Measurements from ENCODE around the gene EMP1.

Gene EMP1

DNA sequence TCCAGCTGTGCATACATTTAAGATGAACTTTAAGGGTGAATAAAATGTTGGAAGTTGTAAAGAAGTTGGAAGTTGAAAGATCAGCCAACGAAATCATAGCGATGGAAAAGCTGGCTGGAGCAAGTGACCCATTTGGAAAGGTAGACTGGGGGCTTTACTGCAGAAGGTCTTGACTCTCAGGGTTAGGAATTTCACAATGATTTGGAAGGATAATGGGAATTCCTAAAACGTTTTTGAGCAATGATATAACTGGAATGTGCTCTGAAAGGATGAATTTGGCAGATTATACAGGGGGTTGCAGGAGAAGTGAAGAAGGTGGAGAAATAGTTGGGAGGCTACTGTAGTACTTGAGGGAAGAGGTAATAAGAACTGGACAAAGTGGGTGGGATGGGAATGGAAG lies 27.4 kb downstream of the EMP1 start:
- H3K27me3 ChIP-seq = peaks cover 25% of the 10 kb centered on the region
- TF ChIP-seq CTCF (IDR thresholded peaks at IDR 0.05; ENCODE audit: low read depth, low read length) = no peak
- H3K4me1 ChIP-seq = no peaks in the 10 kb centered on the region
- no peaks in the 10 kb centered on the region for H3K36me3 ChIP-seq
- H3K9me3 ChIP-seq = no peaks in the 10 kb centered on the region
- DNase-seq = no peak
- no peak overlapping the region for H3K4me3 ChIP-seq (ENCODE audit: low read depth, low read length)

DNA sequence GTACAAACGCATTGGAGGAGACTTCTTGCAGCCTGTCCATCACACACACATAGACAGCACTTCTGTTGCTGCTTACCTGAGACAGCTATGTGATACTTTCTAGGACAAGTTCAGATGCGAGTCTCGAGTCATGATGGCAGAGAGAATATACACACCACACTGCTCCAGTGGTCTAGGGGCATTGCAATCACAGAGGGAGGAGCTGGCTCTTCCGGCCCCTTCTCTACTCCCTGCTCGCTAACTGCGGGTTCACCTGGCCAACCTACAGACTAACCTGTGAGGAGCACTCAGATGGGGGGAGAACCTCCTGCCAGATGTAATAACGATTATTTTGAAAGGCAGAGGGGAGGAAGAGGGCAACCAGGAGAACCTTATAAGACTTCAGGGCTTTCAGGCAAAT lies 30.7 kb downstream of the EMP1 start:
- Histone ChIP-seq H3K36me3 (no peaks in the 10 kb centered on the region), H3K4me1 (no peaks in the 10 kb centered on the region), H3K9me3 (no peaks in the 10 kb centered on the region), H3K27me3 (peaks cover 19% of the 10 kb centered on the region), H3K4me3 (ENCODE audit: low read depth, low read length) (no peak overlapping the region)
- no peak for TF ChIP-seq CTCF (IDR thresholded peaks at IDR 0.05; ENCODE audit: low read depth, low read length)
- DNase-seq = no peak

DNA sequence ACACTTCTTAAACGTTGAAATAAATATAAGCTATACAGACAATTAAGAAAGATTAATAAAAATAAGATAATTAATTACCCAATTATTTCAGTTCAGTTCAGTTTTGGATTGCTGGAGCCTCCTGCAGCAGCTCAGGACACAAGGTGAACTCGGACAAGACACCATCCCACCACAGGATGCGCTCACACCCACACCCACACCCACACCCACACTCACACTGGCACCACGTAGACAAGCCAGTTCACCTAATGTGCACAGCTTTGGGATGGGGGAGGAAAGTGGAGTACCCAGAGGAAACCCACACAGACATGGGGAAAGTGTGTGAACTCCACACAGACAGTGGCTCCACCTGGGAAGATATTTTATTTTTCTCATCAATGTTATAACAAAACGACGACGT lies 32.1 kb downstream of the EMP1 start:
- no peak for DNase-seq
- H3K27me3 ChIP-seq = peaks cover 14% of the 10 kb centered on the region
- H3K4me3 ChIP-seq (ENCODE audit: low read depth, low read length) = no peak overlapping the region
- TF ChIP-seq CTCF (IDR thresholded peaks at IDR 0.05; ENCODE audit: low read depth, low read length) = no peak
- no peaks in the 10 kb centered on the region for H3K4me1 ChIP-seq
- H3K9me3 ChIP-seq = no peaks in the 10 kb centered on the region
- H3K36me3 ChIP-seq = no peaks in the 10 kb centered on the region

DNA sequence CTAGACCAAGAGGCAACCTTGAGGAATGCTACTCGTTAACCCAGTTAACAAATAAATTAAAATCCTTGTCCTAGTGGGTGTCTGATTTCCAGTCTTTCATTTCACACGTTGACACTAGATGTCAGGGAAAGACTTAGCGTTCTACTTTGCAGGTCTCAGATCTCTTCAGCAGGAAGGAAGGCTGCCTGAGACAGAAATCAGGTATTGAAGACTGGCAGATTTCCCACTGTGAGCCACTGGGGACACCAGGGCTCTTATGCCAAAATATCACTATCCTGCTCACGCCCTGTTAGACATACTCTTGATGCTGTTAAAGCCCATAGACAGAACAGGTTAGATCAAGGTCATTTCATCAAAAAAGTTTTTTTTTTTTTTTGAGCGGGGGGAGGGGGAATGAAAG lies 33.0 kb downstream of the EMP1 start:
- Histone ChIP-seq H3K4me3 (ENCODE audit: low read depth, low read length) (no peak overlapping the region), H3K4me1 (no peaks in the 10 kb centered on the region), H3K36me3 (no peaks in the 10 kb centered on the region), H3K9me3 (no peaks in the 10 kb centered on the region), H3K27me3 (peaks cover 14% of the 10 kb centered on the region)
- DNase-seq = no peak
- TF ChIP-seq CTCF (IDR thresholded peaks at IDR 0.05; ENCODE audit: low read depth, low read length) = no peak

GRCh38 chr12:13230500-13230899 lies 34.0 kb downstream of the EMP1 start:
- DNase-seq = no peak
- Histone ChIP-seq H3K4me3 (ENCODE audit: low read depth, low read length) (no peak overlapping the region), H3K9me3 (no peaks in the 10 kb centered on the region), H3K4me1 (no peaks in the 10 kb centered on the region), H3K36me3 (no peaks in the 10 kb centered on the region), H3K27me3 (peaks cover 10% of the 10 kb centered on the region)
- TF ChIP-seq CTCF (IDR thresholded peaks at IDR 0.05; ENCODE audit: low read depth, low read length) = no peak

- no peaks in the 10 kb centered on the region for H3K36me3 ChIP-seq
- peak; percentile 83 for TF ChIP-seq CTCF (IDR thresholded peaks at IDR 0.05; ENCODE audit: low read depth, low read length)
- peaks cover 7% of the 10 kb centered on the region for H3K27me3 ChIP-seq
- peak; percentile 46 for DNase-seq
- H3K9me3 ChIP-seq = no peaks in the 10 kb centered on the region
- H3K4me3 ChIP-seq (ENCODE audit: low read depth, low read length) = no peak overlapping the region
- no peaks in the 10 kb centered on the region for H3K4me1 ChIP-seq
Measured at GRCh38 chr12:13233830-13234641, 37.5 kb downstream of the EMP1 start.
